HEK293 (cell line): Measurements from ENCODE around the gene TEX14.

ENCODE experiments used
- CTCF ChIA-PET: fragments of 350-600 bp; formaldehyde crosslinking; extraction: SDS; loops from one replicate; lab custom pipeline; 2021; ENCODE audit warnings: antibody characterized with exemption; lab: Yijun Ruan, JAX
- POLR2A ChIA-PET: fragments of 300-600 bp; formaldehyde crosslinking; extraction: SDS; loops from one replicate; lab custom pipeline; 2020; ENCODE audit warnings: antibody characterized with exemption, inconsistent platforms; lab: Yijun Ruan, JAX
- H3K27ac ChIP-seq: fragments of 200-500 bp; sonication (Bioruptor generic); 2 replicates; pipeline ENCODE4 v1.5.1; 2014; ENCODE audit warnings: low read depth, low read length, control low read depth, inconsistent platforms; ENCODE audit errors: extremely low read depth
- H3K36me3 ChIP-seq, 2 experiments: fragments of 200-500 bp in 1 of 2; sonication (Bioruptor generic) in 1 of 2; 1 replicate in 1 of 2; 2 replicates in 1 of 2; pipeline ENCODE4 v1.5.1; 2014 to 2017; ENCODE audit warnings: inconsistent platforms in 2 of 2, low read length in 2 of 2; ENCODE audit not compliant: control insufficient read depth in 2 of 2, insufficient read depth in 1 of 2
- H3K4me1 ChIP-seq: fragments of 200-500 bp; sonication (Bioruptor generic); 2 replicates; pipeline ENCODE4 v1.5.1; 2014; ENCODE audit warnings: mild to moderate bottlenecking, low read length, inconsistent platforms; ENCODE audit not compliant: control insufficient read depth, insufficient read depth
- H3K4me3 ChIP-seq: 2 replicates; pipeline ENCODE4 v1.5.1; 2011; ENCODE audit warnings: low read depth, mild to moderate bottlenecking, control low read depth, low read length, moderate library complexity
- H3K9me3 ChIP-seq: fragments of 200-500 bp; sonication (Bioruptor generic); 2 replicates; pipeline ENCODE4 v1.5.1; 2014; ENCODE audit warnings: low read depth, low read length, inconsistent platforms; ENCODE audit not compliant: control insufficient read depth, insufficient read depth
- CTCF ChIP-seq: fragments of 450-650 bp; formaldehyde crosslinking; IDR thresholded peaks from 2 replicates; pipeline ENCODE4 v1.5.1; 2016; ENCODE audit warnings: missing biosample characterization, missing genetic modification characterization
- GFI1B ChIP-seq: fragments of 450-650 bp; formaldehyde crosslinking; IDR thresholded peaks from 2 replicates; pipeline ENCODE4 v1.5.1; 2016; ENCODE audit warnings: missing biosample characterization, missing genetic modification characterization
- OSR2 ChIP-seq: fragments of 450-650 bp; formaldehyde crosslinking; IDR thresholded peaks from 2 replicates; pipeline ENCODE4 v1.5.1; 2016; ENCODE audit warnings: missing biosample characterization, missing genetic modification characterization
- PRDM10 ChIP-seq: fragments of 450-650 bp; formaldehyde crosslinking; IDR thresholded peaks from 2 replicates; pipeline ENCODE4 v1.5.1; 2016; ENCODE audit warnings: missing biosample characterization, missing genetic modification characterization
- SCRT2 ChIP-seq: fragments of 450-650 bp; formaldehyde crosslinking; IDR thresholded peaks from 2 replicates; pipeline ENCODE4 v1.5.1; 2016; ENCODE audit warnings: missing biosample characterization, missing genetic modification characterization
- ZEB2 ChIP-seq: fragments of 450-650 bp; formaldehyde crosslinking; IDR thresholded peaks from 2 replicates; pipeline ENCODE4 v1.5.1; 2016; ENCODE audit warnings: missing biosample characterization, missing genetic modification characterization
- ZNF112 ChIP-seq: fragments of 450-650 bp; formaldehyde crosslinking; IDR thresholded peaks from 2 replicates; pipeline ENCODE4 v1.5.0; 2017; ENCODE audit warnings: missing biosample characterization, missing genetic modification characterization
- ZNF16 ChIP-seq: fragments of 450-650 bp; formaldehyde crosslinking; IDR thresholded peaks from 2 replicates; pipeline ENCODE4 v1.5.1; 2016; ENCODE audit warnings: low read depth, missing biosample characterization, missing genetic modification characterization
- ZNF18 ChIP-seq: fragments of 450-650 bp; formaldehyde crosslinking; IDR thresholded peaks from 2 replicates; pipeline ENCODE4 v1.5.1; 2016; ENCODE audit warnings: missing biosample characterization, missing genetic modification characterization
- ZNF324 ChIP-seq: fragments of 450-650 bp; formaldehyde crosslinking; IDR thresholded peaks from 2 replicates; pipeline ENCODE4 v1.5.1; 2016; ENCODE audit warnings: missing biosample characterization, missing genetic modification characterization
- ZNF48 ChIP-seq: fragments of 450-650 bp; formaldehyde crosslinking; IDR thresholded peaks from 2 replicates; pipeline ENCODE4 v1.5.1; 2016; ENCODE audit warnings: missing biosample characterization, missing genetic modification characterization
- ZNF544 ChIP-seq: fragments of 450-650 bp; formaldehyde crosslinking; IDR thresholded peaks from 2 replicates; pipeline ENCODE4 v1.5.0; 2017; ENCODE audit warnings: missing biosample characterization, missing genetic modification characterization
- ZNF548 ChIP-seq: fragments of 450-650 bp; formaldehyde crosslinking; IDR thresholded peaks from 2 replicates; pipeline ENCODE4 v1.5.1; 2016; ENCODE audit warnings: missing biosample characterization, missing genetic modification characterization
- ZNF561 ChIP-seq: fragments of 450-650 bp; IDR thresholded peaks from 2 replicates; pipeline ENCODE4 v1.5.1; 2018; ENCODE audit warnings: missing biosample characterization, missing genetic modification characterization, borderline replicate concordance
- ZNF623 ChIP-seq: fragments of 450-650 bp; formaldehyde crosslinking; IDR thresholded peaks from 2 replicates; pipeline ENCODE4 v1.5.1; 2016; ENCODE audit warnings: missing biosample characterization, missing genetic modification characterization
- ZNF629 ChIP-seq: fragments of 450-650 bp; formaldehyde crosslinking; IDR thresholded peaks from 2 replicates; pipeline ENCODE4 v1.5.1; 2017; ENCODE audit warnings: missing biosample characterization, missing genetic modification characterization
- ZNF704 ChIP-seq: fragments of 450-650 bp; formaldehyde crosslinking; IDR thresholded peaks from 2 replicates; pipeline ENCODE4 v1.5.1; 2016; ENCODE audit warnings: missing biosample characterization, missing genetic modification characterization
- ZNF777 ChIP-seq: fragments of 450-650 bp; formaldehyde crosslinking; IDR thresholded peaks from 2 replicates; pipeline ENCODE4 v1.5.1; 2017; ENCODE audit warnings: missing biosample characterization, missing genetic modification characterization, borderline replicate concordance
- ZNF792 ChIP-seq: fragments of 450-650 bp; formaldehyde crosslinking; IDR thresholded peaks from 2 replicates; pipeline ENCODE4 v1.5.1; 2016; ENCODE audit warnings: missing biosample characterization, missing genetic modification characterization
- TF ChIP-seq, protein P1 (sequence below): fragments of 450-650 bp; formaldehyde crosslinking; IDR thresholded peaks from 2 replicates; pipeline ENCODE4; 2016; ENCODE audit warnings: missing biosample characterization, missing genetic modification characterization

Gene TEX14

GRCh38 chr17:58525239-58525638 lies 166.6 kb downstream of the TEX14 start:
- no peaks in the 10 kb centered on the region for H3K9me3 ChIP-seq
- no peaks in the 10 kb centered on the region for H3K4me1 ChIP-seq
- POLR2A ChIA-PET, result no interaction called here
- no peak overlapping the region for H3K4me3 ChIP-seq
- CTCF ChIA-PET, result no interaction called here
- no peaks in the 10 kb centered on the region for H3K36me3 ChIP-seq
- no peak overlapping the region for H3K27ac ChIP-seq
- TF ChIP-seq ZNF48 (tag by site-specific recombination) (no peak), ZNF561 (no peak), ZNF16 (tag by site-specific recombination) (no peak), ZEB2 (tag by site-specific recombination) (no peak), SCRT2 (tag by site-specific recombination) (no peak), ZNF18 (no peak), ZNF548 (tag by site-specific recombination) (no peak), ZNF792 (no peak), ZNF324 (tag by site-specific recombination) (no peak)

GRCh38 chr17:58521680-58522079 lies 170.2 kb downstream of the TEX14 start:
- Histone ChIP-seq H3K9me3 (no peaks in the 10 kb centered on the region), H3K4me3 (no peak overlapping the region), H3K36me3 (no peaks in the 10 kb centered on the region), H3K27ac (no peak overlapping the region), H3K4me1 (no peaks in the 10 kb centered on the region)
- POLR2A ChIA-PET, result no interaction called here
- no peak for TF ChIP-seq ZNF623
- TF ChIP-seq OSR2 (tag by site-specific recombination), result no peak
- no peak for TF ChIP-seq ZNF704
- TF ChIP-seq ZNF629 (tag by site-specific recombination), result no peak
- TF ChIP-seq, protein P1, sequence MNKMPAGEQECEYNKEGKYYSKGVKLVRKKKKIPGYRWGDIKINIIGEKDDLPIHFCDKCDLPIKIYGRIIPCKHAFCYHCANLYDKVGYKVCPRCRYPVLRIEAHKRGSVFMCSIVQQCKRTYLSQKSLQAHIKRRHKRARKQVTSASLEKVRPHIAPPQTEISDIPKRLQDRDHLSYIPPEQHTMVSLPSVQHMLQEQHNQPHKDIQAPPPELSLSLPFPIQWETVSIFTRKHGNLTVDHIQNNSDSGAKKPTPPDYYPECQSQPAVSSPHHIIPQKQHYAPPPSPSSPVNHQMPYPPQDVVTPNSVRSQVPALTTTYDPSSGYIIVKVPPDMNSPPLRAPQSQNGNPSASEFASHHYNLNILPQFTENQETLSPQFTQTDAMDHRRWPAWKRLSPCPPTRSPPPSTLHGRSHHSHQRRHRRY (tag by site-specific recombination), result no peak
- no peak for TF ChIP-seq ZNF544
- no peak for TF ChIP-seq SCRT2 (tag by site-specific recombination)
- no peak for TF ChIP-seq ZNF777 (tag by site-specific recombination)
- TF ChIP-seq GFI1B (tag by site-specific recombination), result no peak
- TF ChIP-seq, all 188 proteins: peak for 0
- CTCF ChIA-PET, result interaction anchor here (0.7 to 1.5 kb wide), 3 partner anchors 167 to 628 kb away, joined by 3 to 8 read pairs (median 3); no protein-coding TSS in a partner anchor

DNA sequence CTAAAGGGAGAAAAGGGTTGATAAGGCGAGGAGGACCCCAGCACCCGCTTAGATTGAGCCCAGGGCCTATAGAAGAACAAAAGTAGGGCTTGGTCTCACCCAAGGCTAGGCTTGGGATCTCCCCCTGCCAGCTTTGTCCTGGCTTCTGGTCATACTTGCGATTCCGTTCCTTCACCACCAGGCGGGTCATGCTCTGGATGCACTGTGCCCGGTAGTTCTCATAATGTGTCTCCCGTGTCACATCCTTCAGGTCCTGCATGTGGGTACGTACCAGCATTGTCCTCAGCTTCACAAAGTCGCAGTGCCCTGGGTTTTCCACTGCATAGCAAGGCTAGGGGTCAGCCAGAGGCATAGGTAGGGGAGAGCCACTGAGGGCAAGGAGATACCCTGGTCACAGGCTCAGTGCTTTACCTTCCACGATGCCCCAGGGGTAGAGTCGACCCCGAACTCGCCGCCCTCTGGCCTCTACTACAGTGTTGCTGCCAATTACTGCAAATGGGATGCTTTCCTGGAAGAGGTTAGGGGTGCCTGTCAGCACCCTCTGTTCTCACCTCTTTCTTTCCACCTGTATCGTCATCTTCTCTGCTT lies 170.9 kb downstream of the TEX14 start:
- POLR2A ChIA-PET, result no interaction called here
- TF ChIP-seq CTCF (tag by site-specific recombination) (peak; percentile 59), ZNF112 (tag by site-specific recombination) (no peak), PRDM10 (0 out of 2 replicates have a peak, but pooled peaks have one; percentile 12)
- H3K4me3 ChIP-seq, result no peak overlapping the region
- CTCF ChIA-PET, result interaction anchor here (0.5 to 3.3 kb wide), 8 partner anchors 21 to 628 kb away, joined by 3 to 27 read pairs (median 4); no protein-coding TSS in a partner anchor
- H3K9me3 ChIP-seq, result no peaks in the 10 kb centered on the region
- H3K27ac ChIP-seq, result no peak overlapping the region
- H3K36me3 ChIP-seq, result peaks cover 0 to 4% of the 10 kb centered on the region in 2 experiments; a peak in 1 of 3 replicates
- no peaks in the 10 kb centered on the region for H3K4me1 ChIP-seq
